DMS153 (cell line): ENCODE measurements around the gene EFNA4.

ENCODE experiments used
- DNase-seq: peaks from one replicate; lab custom pipeline; 2025; lab: John Stamatoyannopoulos, UW

The EFNA4 gene

DNA sequence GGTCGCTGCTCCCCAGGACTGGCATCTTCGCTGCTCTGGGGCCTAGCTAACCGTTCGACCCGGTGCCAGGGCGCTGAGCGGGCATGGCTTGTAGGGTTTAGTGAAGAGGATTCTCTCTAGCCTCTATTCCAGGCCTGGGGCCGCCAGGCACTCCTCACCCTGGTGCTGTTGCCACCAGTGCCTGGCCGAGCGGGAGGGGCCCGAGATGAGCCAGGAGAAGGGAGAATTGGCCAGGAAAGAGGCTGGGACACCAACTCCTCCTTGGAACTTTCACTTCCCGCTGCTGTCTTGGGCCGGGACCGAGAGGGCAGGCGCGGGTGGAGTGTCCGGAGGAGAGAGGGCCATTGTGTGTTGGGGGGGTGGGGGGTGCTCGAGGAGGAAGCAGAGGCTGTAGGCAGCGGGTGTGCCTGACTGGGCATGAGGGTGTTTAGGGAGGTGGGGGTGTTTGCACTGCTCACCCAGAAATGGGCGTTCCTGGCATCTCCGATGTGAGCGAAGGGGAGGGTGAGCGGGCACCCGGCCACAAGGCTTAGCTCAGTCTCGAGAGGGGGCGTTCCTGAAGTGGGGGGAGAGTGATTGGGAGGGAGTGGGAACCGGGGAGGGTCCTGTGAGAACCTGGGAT, 11.7 kb upstream of the EFNA4 start:
- DNase-seq, result peak; percentile 26

- peak; percentile 54 for DNase-seq
Measured at GRCh38 chr1:155052439-155053395, 10.8 kb upstream of the EFNA4 start.

DNA sequence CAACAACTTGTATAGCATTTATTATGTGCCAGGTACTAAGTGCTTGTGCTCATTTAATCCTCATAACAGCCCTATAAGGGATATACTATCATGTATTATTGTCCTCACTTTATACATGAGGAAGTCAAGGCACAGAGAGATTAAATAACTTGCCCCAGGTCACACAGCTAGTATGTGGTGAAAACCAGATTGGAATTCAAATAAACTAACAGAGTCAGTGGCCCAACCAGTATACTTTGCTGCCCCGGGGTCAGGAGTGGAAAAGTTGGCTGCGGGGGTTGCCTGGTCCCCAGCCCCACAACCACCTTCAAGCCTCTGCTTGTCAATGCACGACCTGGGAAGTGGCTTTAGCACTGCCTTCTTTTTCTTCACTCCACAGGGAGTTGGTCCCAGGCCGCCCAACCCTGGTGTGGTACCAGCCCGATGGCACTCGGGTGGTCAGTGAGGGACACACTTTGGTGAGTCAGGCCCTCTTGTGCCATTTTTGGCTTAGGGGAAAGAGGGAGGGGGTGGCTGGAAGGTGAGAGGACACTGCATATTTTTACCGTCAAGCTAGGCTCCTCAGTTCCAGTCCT, 9.9 kb upstream of the EFNA4 start:
- DNase-seq, result no peak

DNA sequence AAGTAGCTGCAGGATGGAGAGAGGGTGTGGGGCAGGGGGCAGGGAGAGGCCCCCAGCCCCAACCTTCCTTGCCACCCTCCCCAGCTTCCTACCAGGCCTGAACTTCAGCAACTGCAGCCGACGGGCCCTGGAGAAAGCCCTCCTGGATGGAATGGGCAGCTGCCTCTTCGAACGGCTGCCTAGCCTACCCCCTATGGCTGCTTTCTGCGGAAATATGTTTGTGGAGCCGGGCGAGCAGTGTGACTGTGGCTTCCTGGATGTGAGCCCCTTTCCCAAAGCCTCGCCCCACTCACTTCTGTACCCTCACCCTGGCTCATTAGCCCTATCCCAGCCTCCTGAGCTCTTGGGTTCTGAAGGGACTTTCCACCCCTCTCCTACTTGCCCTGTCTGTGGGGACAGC, 6.4 kb upstream of the EFNA4 start:
- DNase-seq, result no peak

DNA sequence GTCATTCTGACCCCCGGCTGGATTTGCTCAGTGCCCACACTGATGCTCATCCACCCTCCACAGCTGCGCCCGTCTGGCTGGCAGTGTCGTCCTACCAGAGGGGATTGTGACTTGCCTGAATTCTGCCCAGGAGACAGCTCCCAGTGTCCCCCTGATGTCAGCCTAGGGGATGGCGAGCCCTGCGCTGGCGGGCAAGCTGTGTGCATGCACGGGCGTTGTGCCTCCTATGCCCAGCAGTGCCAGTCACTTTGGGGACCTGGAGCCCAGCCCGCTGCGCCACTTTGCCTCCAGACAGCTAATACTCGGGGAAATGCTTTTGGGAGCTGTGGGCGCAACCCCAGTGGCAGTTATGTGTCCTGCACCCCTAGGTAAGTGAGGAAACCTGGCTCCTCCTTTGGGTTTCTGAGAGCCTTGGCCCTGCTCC, 5.7 kb upstream of the EFNA4 start:
- no peak for DNase-seq

- DNase-seq, result no peak
Measured at GRCh38 chr1:155060736-155061135, 2.8 kb upstream of the EFNA4 start.

DNA sequence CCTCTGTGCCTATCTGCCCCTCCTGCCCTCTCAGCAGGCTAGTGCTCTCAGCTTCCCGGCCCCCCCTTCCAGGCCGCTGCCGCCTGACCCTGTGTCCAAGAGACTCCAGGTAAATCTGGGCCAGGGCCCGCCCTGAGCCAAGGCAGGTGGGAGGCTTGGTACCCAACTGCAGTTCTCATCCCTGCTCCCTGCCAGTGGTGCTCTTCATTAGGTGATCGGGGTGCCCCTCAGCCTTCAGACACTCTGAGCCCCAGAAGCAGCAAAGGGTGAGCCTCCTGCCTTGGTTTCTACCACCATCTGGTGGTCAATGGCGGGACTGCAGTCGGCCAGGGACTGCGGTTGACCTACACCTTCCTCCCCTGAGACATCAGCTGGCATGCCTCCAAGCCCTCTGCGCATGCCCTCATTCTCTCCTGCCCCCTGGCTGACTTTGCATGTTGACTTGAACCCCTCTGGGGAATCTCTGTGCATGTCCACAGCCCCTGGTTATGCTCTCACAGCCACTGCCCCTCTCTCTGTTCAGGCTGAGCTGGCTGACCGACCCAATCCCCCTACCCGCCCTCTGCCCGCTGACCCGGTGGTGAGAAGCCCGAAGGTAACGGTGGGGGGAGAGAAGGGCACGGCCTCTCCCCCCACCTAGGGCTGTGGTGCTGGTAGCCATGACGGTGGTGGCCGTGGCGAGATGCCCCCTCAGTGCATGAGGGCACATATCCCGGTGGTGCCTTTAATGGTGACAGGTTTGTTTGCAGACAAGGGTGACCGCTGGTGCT, 2.0 kb upstream of the EFNA4 start:
- peak; percentile 94 for DNase-seq

- DNase-seq, result no peak
Measured at GRCh38 chr1:155062151-155062686, 1.3 kb upstream of the EFNA4 start.

DNA sequence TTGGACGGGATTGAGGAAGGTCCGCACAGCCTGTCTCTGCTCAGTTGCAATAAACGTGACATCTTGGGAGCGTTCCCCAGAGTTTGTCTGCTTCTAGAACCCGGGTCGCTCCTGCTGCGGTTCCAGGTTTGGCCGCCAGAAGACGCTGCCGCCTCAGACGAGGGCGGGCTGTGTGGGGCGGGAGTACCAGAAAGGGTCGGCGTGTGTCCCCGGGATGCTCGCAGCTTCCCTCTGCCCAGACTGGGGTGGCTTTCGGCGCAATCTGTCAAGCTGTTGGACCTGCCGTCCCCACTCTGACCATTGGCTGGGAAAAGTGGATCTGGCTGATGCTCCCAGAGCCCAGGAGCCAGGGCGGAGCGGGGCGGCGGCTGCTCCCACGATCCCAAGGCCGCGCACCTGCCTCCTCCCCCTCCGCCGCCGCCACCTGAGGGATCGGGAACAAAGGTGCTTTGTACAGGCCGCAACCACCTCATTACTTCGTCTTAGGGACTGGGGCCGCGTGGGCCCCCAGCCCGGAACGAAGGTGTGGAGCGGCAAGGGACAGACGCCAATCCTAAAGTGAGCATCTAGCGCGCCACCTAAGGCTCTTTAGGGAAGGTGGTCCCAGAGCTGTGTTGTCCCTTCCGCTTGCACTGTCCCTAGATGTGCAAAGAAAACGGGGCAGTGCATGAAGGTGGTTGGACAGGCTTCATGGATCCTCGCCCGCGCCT, 683 bp upstream of the EFNA4 start:
- peak; percentile 51 for DNase-seq

DNA sequence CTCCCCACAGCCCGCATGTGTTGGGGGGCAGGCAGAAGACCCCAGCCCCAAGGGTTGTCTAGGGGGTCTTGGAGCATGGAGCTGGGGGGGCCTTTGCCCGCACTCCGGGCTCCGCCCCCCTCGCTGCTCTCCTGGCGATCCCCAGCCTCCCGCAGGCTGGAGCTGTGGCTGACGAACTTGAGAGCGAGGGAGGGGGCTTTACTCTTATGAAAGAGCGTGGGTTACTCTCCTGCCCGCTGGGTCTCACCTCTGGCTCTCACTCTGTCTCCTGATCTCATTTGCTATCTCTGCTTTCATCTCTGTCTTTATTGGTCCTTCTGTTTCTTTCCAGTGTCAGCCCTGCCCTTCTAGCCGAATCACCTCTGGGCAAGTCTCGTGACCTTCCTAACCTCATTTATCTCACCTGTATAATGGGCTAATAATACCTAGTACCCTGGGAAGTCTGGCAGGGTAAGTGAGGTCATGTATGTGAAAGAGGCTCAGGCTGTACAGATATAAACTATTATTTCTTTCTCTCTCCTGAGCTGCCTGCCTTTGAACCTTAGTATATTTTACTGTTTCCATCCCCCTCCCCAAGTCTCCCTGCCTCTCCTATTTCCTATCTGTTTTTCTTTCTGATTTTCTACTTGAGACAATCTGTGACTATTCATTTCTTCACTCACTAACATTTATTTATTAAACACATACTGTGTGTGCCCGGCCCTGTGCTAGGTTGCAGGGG, 731 bp downstream of the EFNA4 start:
- DNase-seq, result peak; percentile 34

DNA sequence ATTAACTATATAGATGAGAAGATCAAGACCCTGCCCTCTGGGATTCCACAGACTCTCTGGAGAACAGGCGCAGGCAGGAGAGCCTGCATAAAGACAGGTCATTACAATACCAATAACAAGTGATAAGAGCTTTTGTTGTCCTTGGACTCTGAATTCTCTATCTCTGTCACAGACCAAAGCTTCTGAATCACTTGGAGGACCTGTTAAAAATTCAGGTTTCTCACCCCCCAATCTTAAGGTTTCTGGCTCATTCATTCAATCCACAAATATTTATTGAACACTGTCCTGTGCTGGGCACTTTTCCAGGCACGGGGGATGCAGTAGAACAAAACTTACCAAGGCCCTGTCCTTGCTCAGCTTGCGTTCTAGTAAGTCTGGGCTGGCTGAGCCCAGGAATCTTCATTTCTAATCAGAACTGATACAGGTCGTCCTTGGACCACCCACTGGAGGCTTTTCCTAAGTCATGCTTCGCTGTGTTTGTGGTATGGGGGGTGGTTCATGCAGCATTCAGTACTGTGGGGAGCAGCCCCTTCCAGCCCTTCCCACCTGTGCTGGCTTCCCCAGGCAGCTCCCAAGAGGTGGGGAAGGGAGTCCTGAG, 1.4 kb downstream of the EFNA4 start:
- no peak for DNase-seq

- no peak for DNase-seq
Measured at GRCh38 chr1:155066777-155067176, 3.2 kb downstream of the EFNA4 start.

- no peak for DNase-seq
Measured at GRCh38 chr1:155068599-155068998, 5.1 kb downstream of the EFNA4 start.

GRCh38 chr1:155069551-155070157, 6.1 kb downstream of the EFNA4 start:
- DNase-seq, result peak; percentile 54

- DNase-seq, result no peak
Measured at GRCh38 chr1:155070158-155070621, 6.7 kb downstream of the EFNA4 start.

DNA sequence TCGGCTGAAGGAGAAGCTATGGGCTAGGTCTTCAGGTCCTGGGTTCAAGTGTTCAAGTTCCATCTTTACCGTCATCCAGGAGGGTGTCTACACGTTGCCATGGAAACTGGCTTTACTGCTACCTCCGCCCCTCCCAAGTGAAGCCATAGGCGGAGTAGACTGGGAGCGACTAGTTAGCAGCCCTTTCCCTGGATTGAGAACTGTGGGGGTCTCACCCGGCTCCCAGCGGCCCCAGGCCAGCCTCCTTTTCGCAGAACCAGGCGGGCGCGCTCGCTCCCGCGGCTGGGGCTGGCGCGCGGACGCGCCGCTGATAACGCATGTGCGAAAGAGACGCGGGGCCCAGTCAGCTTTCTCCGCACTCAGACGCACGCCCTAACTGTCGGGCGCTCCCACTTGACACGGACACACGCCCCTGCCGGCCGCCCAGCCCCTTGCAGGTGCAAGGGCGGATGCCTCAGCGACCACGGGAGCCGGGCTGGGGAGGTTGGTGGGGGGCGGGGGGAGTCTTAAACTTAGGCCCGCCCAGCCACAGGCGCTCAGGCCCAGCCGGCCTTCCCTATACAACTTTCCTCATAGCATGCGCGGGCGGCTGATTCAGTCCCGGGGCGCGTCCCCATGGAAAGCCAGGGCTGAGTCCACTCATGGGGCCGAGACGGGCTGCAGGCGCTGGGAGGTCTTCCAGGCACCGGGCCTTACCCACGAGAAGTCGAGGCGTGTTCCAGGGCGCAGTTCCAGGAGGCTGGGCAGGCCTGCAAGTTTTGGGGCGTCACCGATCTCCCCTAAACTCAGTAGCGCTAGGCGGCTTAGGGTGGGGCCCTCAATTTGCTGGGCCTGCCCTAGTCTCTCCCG, 7.4 kb downstream of the EFNA4 start:
- peak; percentile 73 for DNase-seq

- peak; percentile 84 for DNase-seq
Measured at GRCh38 chr1:155071701-155072100, 8.2 kb downstream of the EFNA4 start.

GRCh38 chr1:155072531-155073289, 9.2 kb downstream of the EFNA4 start:
- DNase-seq, result no peak
